HG03175 (cell line): Measurements from ENCODE around the gene ESR1.
"Not testable (repeated sequence)": the region's sequence is repeated elsewhere in the genome, so short reads cannot be mapped to it uniquely, and the experiment has no call there.

ENCODE experiments used
- ATAC-seq: cut with Tn5 transposase; IDR thresholded peaks from one replicate; pipeline ENCODE4 v1.9.1; 2021; ENCODE audit warnings: mild to moderate bottlenecking, moderate library complexity; ENCODE audit not compliant: unreplicated experiment

ESR1 gene

DNA sequence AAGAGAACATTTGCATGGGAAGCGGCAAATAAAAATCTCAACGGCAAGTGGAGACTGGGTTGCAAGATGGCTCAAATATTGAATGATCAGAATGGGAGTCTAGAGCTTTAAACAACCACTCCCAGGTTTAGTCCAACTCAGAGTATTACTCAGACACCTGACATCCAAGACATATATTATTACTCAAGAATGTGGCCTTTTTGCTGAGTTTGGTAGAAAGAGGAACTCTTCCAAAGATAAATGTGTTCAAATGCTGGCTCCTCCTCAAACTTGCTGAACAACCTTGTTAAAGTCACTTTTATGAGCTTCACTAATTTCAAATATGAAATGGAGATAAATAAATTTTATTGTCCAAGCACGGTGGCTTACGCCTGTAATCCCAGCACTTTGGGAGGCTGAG is 77.8 kb downstream of the ESR1 start:
- ATAC-seq: no peak

DNA sequence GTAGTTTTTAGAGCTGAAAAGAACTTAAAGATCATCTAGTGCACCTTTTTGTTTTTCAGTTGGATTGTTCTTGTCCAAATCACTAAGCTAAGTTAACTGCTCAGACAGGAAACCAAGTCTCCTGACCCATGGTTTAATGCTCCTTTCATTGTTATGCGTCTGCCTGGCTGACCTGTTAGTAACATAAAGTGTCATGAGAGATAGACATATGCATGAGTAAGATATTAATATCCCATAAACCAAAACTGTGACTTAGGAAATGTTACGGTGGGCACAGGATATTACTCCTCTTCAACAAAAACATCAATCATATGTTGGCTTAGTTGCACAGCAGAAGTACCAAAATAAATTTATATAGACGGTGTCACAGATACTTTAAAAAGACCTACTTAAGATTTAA is 84.0 kb downstream of the ESR1 start:
- ATAC-seq: no peak

DNA sequence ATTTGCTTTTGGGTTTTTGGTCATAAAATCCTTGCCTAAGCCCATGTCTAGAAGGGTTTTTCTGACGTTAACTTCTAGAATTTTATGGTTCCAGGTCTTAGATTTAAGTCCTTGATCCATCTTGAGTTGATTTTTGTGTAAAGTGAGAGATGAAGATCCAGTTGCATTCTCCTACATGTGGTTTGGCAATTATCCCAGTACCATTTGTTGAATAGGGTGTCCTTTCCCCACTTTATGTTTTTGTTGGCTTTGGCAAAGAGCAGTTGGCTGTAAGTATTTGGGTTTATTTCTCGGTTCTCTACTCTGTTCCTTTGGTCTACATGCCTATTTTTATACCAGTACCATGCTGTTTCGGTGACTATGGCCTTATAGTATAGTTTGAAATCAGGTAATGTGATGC is 86.9 kb downstream of the ESR1 start:
- ATAC-seq: not testable (repeated sequence)

DNA sequence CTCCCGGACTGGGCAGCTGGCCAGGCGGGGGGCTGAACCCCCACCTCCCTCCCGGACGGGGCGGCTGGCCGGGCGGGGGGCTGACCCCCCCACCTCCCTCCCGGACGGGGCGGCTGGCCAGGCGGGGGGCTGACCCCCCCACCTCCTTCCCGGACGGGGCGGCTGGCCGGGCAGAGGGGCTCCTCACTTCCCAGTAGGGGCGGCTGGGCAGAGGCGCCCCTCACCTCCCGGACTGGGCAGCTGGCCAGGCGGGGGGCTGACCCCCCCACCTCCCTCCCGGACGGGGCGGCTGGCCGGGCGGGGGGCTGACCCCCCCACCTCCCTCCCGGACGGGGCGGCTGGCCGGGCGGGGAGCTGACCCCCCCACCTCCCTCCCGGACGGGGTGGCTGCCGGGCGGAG is 91.7 kb downstream of the ESR1 start:
- not testable (repeated sequence) for ATAC-seq

DNA sequence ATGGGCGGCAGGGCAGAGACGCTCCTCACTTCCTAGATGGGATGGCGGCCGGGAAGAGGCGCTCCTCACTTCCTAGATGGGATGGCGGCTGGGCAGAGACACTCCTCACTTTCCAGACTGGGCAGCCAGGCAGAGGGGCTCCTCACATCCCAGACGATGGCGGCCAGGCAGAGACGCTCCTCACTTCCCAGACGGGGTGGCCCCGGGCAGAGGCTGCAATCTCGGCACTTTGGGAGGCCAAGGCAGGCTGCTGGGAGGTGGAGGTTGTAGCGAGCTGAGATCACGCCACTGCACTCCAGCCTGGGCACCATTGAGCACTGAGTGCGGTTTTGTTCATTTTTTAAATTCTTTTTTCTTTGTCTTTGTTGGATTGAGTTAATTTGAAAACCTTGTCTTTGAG is 92.3 kb downstream of the ESR1 start:
- ATAC-seq: not testable (repeated sequence)

DNA sequence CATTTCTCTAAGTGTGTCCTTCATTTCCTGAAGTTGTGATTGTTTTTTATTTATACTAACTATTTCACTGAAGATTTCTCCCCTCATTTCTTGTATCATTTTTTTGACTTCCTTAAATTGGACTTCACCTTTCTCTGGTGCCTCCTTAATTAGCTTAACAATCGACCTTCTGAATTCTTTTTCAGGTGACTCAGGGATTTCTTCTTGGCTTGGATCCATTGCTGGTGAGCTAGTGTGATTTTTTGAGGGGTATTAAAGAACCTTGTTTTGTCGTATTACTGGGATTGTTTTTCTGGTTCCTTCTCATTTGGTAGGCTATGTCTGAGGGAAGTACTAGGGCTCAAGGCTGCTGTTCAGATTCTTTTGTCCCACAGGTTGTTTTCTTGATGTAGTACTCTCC is 92.8 kb downstream of the ESR1 start:
- no peak for ATAC-seq

DNA sequence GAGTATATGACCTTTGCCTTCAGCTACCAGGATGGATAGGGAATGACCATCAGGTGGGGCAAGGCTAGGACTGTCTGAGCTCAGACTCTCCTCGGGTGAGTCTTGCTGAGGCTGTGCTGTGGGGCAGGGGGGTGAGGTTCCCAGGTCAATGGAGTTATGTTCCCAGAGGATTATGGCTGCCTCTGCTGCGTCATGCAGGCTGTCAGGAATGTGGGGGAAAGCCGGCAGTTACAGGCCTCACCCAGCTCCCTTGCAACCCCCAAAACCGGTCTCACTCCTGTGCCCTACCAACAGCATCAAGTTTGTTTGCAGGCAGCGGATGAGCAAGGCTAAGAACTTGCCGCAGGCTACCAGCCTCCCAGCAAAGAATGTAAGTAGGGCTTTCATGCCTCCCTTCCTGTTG is 93.5 kb downstream of the ESR1 start:
- ATAC-seq: no peak

DNA sequence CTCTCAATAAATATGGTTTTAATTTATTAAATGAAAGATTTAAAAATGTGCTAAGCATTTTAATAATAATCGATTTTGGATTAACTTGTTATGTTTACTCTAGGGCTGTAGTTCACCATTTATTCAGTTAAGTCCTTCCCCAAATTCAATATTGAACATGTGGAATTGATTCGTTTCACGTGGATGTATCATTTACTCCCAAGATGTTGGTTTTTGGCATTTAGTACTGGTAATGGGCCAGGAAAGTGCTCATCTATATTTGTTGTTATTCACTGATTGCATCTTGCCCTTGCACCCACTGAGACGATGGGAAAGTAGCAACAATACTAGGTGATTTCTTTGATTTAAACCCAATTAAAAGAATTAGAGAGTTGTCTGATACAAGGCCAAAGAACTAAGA is 97.1 kb downstream of the ESR1 start:
- ATAC-seq: no peak

DNA sequence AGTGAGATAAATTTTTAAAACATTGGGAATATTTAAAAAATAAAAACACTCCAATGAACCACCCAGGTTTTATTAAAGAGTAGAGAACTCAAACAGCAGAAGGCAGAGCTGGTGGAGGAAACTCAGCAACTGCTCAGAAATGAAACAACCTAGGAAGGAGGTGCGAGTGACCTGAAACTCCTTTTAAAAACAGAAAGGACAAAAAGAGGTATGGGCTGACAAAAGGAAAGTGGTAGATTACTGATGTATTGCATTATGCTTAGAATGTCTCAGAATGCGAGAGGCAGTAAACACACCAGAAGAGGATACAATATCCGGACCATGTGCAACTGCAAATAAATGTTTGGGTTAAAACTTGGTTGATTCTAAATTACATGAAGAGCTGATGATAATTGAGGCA is 97.6 kb downstream of the ESR1 start:
- no peak for ATAC-seq

DNA sequence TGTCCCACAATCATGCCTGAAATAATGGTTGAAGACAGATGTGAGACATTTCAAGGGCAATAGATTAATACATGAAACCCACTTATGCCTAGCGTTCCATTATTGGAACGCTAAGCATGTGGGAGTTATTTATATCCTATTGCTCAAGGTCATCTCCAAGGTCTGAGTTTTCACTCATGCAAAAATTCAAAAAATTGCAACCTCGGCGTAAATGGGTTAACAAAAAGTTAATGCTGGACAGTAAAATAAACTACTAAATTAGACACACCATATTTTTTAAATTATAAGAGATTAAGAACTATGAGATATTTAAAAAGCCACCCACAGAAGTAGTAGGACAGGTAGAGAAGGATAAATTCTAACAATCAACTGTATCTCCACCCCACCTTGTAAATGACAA is 98.4 kb downstream of the ESR1 start:
- no peak for ATAC-seq

DNA sequence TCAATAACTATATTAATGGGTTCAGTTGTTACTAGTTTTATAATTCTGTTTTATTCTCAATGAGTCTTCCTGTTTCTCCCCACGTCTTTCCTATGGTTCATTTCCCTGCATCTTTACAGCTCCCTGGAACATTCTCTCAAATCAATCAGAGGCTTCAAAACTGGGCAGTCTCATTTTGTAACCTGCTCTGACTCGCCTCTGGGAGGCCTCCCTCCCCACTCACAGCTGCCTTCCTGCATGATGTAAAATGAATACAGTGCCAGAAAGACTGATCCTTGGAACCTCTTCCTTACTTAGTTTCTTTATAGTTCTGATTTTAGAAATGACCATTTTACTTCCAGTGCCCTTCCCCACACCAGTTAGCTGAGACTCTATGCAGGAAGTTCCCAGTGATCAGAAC is 103.9 kb downstream of the ESR1 start:
- ATAC-seq: no peak

DNA sequence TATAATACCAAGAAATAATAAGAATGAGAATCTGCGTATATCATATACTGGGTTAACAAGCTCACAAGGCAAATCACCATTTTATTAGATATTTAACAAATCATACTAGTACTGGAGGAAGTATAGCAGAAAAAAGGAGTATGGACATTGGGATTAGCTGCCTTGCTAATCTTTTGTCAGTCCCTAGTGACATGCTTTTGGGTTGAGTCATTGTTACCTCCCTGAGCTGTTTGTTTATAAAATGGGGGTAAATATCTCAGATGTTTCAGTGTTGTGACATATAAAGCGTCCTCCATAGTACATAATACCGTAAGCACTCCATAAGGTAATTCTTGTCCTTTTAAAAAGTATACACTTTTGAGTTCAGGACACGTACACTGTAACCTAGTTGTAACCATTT is 107.0 kb downstream of the ESR1 start:
- no peak for ATAC-seq

DNA sequence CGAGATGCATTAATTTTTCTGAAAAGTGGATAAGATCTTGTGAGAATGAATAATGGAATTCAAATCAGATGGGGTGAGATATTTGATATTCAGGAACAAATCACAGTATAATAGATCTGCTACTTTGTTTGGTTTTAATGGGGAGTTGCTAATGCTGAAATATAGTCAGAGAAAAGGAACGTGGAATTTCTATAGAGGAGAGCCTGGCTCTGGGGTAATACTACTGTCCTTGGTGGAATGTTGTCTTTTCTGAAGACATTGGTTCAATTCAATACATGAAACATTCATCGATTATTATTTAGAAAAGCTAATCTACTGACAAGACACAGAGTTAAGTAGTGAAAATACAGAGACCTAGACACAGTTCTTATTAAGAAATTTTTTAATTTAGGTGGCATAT is 108.6 kb downstream of the ESR1 start:
- ATAC-seq: no peak

DNA sequence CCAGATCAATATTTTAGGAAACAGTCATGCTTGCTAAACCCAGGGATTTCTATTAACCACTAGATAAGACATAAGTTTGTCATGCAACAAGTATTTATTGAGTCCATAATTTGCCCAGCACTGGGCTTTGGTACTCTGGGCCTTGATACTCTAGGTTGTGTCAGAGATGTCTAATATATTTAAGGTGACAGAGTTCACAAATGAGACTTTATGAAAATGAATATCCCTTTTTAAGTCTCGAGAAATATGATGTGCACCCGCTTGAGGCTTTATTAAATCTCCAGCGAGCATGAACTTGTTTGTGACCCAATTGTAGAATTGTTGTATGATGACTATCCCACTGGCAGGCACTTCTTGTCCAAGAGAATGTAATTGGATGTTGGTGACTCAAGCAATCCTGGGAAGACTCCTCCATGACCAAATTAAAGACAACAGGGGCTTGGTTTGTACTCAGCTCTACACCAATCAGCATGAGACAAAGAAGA is 109.2 kb downstream of the ESR1 start:
- no peak for ATAC-seq

DNA sequence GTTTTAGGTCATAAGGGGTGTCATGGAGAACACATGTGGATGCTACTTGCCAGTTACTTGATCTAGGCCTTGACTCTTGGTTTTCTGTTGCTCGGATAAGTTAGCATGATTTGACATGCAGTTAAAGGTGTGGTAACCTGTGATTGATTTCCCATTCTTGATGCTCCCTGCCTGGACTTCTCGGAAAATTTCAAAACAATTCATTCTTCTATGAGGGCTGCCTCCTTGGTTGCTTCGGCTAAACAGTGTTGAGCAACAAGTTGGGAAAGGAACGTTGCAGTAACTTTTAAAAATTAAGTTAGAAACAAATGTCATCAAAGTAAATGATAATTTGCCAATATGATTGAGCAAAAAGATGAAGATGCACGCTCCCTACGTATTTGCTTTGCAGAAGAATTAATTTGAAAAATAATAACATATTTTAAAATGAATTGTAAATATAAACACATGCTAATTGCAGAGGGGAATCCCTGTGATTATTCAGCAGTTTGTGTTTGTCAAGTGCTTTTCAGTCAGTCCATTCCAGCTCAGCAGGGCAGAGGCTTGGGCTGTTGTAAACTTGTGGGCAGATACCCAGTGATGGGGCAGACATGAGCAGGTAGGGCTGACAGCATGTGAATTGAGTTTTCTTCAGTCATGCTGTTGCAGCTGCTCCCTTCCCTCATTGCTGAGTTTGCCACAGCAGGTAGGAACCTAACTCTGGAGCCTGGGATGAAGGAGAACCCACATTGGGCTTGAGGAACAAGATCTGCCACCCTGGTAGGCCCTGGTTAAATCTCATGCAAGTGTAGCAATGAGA is 110.2 kb downstream of the ESR1 start:
- no peak for ATAC-seq

DNA sequence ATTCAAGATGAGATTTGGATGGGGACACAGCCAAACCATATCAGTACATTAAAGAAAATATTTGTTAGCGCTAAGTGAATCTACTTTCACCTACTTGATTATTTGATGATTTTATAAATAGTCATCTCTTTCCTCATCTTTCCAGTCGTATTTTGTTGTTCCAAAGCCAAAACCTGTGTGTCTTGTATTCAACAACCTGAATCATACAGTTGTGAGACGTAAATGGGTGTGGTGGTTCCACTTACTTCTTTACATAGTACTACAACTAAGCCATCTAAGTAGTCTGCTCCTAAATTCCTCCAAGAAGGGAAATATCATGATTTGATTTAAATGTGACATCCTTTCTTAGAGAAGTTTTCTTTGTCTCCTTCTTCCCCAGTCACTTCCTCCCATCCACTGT is 132.8 kb downstream of the ESR1 start:
- no peak for ATAC-seq

DNA sequence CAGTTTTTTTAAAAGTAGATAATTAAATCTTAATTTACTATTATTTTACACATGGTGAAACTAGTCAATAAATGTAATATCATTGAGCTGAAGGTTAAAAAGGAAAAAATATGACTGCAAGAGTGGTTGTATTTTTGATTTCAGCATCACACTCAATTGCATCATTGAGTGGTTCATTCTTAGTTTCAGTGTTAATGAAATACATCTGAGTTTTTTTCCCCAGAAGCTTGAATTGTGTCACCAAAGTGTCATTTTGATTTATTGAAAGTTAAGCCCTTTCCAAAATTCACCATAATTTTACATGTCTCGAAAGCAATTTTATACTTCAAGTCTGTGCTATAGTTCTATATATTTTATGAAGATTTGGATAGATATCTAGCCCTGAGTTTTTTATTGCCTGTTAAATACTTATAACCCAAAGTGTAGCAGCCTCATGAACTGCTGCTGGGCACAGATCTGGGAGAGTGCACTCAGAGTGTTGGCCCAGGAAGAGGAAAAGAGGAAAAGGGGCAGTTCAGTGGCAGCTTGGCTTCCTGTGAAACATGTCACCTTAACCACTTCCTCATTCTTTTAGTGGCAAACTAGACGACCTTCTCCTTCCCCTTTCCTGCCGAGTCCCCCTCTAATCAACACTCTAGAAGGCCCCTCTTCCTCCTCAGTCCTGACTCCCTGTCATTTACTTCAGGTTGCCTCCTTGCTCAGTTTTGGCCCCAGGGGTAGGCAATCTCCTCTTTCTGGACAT is 140.7 kb downstream of the ESR1 start:
- no peak for ATAC-seq

DNA sequence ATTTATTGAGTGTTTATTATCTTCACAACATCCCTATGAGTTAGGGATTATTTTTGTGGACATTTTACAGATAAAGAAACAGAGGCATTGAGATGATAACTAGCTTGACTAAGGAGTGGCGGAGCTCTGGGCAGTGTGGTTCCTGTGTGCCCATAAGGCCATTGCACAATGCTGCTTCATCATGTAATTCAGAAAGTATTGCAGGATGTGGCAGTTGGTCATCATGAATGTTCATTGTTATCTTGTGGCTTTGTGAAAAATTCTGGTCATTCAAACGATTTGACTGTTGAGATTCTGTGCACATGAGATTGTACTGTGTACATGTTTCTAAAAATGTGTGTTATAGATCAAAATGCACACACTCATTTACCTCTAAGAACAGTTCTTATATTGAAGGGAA is 150.8 kb downstream of the ESR1 start:
- ATAC-seq: no peak

DNA sequence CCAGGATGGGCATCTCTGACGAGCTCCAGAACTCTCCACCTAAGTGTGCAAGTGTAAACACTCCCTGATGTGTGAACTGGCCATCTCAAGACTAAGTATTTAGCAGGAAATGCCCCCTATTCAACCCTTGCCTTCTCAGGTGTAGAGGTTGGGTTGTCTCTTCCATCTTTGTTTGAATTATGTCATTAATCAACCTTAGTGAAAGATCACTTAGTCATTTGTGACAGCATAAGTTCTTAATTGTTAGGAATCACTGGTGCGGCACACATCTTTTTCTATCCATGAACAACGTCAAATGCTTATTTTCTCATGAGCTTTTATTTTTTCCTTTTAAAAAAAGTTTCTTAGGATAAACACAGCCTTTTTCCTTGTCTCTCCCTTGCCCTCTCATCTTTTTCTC is 151.6 kb downstream of the ESR1 start:
- ATAC-seq: no peak

DNA sequence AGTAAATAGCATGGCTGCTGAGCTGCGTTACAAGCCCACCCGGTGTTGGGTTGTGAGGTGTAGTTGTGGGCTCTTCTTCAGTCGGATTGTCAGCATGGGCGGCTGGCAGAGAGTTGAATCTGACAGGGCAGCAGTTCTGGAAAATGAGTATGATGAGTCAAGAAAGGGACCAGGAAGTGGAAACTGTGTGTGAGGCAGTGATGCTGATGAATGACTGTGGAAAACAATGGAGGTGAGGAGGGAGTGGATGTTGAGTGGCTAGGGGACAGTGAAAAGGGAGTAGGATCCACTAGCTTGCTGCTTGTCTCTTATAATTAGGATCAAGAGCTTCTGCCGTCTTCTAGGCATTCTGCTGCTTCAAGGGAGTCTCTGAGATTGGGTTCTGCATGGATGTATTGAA is 154.3 kb downstream of the ESR1 start:
- no peak for ATAC-seq

DNA sequence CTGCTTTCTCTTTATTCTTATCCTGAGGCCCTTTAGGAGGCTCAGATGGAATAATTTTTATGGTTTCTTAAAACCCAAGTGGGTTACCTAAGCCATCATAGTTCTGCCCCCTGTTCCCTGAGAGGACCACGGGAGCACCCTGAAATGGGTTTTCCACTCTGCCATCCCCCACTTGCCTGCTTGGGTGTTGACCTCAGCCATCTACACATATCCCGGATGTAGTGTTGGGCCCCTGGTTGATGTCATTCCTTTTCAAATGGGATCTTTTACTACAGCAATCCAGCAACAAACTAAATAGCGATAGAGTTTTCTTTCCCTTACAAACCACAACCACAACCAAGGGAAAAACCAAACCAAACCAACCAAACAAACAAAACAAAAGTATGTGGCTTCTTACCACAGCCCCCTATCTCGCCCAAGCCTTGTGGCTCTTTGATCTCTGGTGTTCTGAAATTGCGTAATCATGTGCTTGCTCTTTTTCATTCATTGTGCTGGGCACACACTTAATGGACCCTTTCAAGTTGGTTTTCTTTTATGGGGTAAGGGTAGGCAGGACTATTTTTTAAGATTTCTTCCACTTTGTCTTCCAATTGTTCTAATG is 154.9 kb downstream of the ESR1 start:
- no peak for ATAC-seq

DNA sequence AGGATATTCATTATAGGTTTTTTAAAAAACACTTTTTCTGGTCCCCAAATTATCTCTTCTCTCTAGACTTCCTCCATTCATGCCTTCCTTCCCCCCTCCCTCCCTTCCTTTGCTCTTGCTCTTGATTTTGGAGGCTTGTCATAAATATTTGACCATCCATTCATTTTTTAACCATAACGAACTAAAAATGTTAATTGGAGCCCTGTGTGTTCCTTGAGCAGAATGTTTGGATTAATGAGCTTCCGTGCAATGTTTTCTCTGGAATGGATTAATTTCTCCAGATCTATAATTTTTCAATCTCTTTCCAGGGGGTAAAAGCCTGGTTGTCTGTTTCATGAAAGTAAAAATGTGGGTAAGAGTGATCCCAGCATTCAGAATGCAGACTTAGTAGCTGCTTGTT is 155.5 kb downstream of the ESR1 start:
- no peak for ATAC-seq
